CD4-positive, alpha-beta T cell treated with Interleukin-4 for 4 hours (primary cell): ENCODE data around the gene HIPK4.
"Not testable (repeated sequence)": the region's sequence is repeated elsewhere in the genome, so short reads cannot be mapped to it uniquely, and the experiment has no call there.

Source experiments
- DNase-seq: peaks from one replicate; pipeline ENCODE4 v3.0.0-alpha.2; 2020

Gene HIPK4

DNA sequence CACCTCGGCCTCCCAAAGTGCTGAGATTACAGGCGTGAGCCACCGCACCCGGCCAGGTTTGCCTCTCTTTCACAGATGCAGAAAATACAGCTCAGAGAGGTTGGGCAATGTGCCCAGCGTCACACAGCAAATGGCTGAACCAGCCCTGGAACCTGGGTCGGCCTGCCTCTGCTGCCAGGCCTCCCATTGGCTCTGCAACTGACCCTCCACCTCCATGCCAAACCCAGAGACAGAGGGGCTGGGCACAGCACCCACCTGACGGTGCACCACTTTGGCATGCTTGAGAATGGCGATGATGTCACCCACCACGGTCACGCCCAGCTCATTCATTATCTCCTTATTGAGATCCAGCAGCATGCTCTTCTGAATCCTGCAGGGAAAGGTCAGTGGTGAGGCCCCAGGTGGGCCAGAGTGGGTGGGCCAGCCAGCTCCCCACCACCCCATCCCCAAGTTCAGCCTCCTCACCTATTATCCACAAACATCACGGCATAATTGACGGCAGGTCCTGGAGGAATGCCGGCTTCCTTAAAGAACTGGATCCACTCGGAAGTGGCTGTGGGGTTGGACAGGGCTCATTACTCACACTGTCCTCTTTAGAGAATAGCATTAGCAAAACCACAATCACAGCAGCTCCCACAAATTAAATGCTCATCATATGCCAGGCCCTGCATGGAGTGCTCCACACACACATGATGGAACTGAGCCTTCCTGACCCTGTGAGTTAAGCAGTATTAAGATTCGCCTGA, 54.0 kb downstream of the HIPK4 start:
- DNase-seq, result no peak

- no peak for DNase-seq
Measured at GRCh38 chr19:40335101-40335500, 54.9 kb downstream of the HIPK4 start.

DNA sequence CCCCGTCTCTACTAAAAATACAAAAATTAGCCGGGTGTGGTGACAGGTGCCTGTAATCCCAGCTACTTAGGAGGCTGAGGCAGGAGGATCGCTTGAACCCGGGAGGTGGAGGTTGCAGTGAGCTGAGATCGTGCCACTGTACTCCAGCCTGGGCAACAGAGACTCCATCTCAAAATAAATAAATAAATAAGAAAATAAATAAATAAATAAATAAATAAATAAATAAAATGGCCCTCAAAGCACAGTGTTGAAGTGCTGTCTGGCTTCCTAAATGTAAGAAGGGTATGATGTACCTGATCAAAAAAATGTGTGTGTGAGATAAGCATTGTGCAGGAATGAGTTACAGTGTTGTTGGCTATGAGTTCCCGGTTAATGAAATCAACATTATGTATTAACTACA, 56.9 kb downstream of the HIPK4 start:
- DNase-seq, result not testable (repeated sequence)

DNA sequence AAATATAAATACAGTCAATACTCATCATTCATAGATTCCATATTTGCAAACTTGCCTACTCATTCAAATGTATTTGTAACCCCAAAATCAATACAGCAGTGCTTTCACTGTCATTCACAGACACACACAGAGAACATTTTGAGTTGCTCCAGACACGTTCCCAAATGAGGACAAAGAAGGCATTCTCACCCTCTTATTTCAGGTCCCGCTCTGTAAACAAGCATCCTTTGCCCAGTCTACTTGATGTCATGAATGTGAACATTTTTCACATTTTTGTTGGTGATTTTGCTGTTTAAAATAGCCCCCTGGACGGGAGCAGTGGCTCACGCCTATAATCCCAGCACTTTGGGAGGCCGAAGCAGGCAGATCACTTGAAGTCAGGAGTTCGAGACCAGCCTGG, 57.3 kb downstream of the HIPK4 start:
- no peak for DNase-seq

- no peak for DNase-seq
Measured at GRCh38 chr19:40331052-40331451, 58.9 kb downstream of the HIPK4 start.
